Fibroblast of the aortic adventitia (primary cell): Measurements from ENCODE around the gene MAN2A2. TPM values are rescaled to one million over a fixed set of nuclear protein-coding genes. Genes with fewer than 3 reads are reported as not detected.
A peak's percentile ranks its signal among the peaks of the same experiment; 100 is the strongest.
"Not testable (repeated sequence)": the region's sequence is repeated elsewhere in the genome, so short reads cannot be mapped to it uniquely, and the experiment has no call there.

Experiments used
- DNase-seq: peaks from one replicate; pipeline ENCODE4 v3.0.0-alpha.2; 2010; ENCODE audit warnings: low read depth
- H3K4me3 ChIP-seq: 2 replicates; pipeline ENCODE4 v1.5.1; 2011; ENCODE audit warnings: low read depth, mild to moderate bottlenecking, control low read depth, low read length, moderate library complexity
- total RNA-seq: library from RNA; depleted of rRNA; stranded (reverse); fragments of >200 nt; gene quantifications from 2 replicates; pipeline ENCODE4 v1.2.3, GENCODE V29; 2012; ENCODE audit warnings: low replicate concordance
- TF ChIP-seq, protein P1 (sequence below): IDR thresholded peaks from 2 replicates; pipeline ENCODE4 v1.5.1; 2011; ENCODE audit warnings: mild to moderate bottlenecking, low read length, control low read depth, inconsistent platforms; ENCODE audit not compliant: insufficient read depth

Gene MAN2A2
- total RNA-seq, 1 donor = 11.0 TPM

DNA sequence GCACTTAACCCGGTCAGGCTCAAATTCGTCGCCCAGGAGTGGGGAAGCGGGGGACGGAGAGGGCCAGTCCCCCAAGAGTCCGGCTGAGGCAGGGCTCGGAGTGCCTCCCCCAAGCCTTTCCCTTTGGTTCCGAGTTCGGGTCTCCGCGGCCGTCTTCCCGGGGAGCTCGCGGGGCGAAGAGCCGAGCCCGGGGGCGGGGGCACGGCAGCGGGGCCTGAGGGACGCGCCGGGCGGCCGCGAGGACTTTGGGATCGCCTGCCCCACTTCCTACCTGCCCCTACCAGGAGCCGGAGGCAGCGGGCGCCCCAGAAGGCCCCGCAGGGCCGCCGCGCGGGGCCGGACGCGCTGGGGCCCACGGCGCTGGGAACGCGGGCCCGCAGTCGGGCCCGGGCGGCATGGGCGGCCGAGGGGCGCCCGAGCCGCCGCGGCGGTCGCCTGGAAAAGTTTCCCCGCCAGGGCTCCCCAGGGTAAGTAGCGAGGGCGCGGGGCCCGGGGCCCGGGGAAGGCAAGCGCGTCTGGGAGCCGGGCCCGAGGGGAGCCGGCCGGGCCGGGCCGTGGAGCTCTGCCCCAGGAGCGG lies 31.9 kb upstream of the MAN2A2 start:
- peak overlapping the region; percentile 80 for H3K4me3 ChIP-seq
- DNase-seq = no peak
- TF ChIP-seq, protein P1, sequence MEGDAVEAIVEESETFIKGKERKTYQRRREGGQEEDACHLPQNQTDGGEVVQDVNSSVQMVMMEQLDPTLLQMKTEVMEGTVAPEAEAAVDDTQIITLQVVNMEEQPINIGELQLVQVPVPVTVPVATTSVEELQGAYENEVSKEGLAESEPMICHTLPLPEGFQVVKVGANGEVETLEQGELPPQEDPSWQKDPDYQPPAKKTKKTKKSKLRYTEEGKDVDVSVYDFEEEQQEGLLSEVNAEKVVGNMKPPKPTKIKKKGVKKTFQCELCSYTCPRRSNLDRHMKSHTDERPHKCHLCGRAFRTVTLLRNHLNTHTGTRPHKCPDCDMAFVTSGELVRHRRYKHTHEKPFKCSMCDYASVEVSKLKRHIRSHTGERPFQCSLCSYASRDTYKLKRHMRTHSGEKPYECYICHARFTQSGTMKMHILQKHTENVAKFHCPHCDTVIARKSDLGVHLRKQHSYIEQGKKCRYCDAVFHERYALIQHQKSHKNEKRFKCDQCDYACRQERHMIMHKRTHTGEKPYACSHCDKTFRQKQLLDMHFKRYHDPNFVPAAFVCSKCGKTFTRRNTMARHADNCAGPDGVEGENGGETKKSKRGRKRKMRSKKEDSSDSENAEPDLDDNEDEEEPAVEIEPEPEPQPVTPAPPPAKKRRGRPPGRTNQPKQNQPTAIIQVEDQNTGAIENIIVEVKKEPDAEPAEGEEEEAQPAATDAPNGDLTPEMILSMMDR = no peak

GRCh38 chr15:90871716-90872485 lies 31.2 kb upstream of the MAN2A2 start:
- TF ChIP-seq, protein P1 = no peak
- DNase-seq = no peak
- peak overlapping the region; percentile 80 for H3K4me3 ChIP-seq

DNA sequence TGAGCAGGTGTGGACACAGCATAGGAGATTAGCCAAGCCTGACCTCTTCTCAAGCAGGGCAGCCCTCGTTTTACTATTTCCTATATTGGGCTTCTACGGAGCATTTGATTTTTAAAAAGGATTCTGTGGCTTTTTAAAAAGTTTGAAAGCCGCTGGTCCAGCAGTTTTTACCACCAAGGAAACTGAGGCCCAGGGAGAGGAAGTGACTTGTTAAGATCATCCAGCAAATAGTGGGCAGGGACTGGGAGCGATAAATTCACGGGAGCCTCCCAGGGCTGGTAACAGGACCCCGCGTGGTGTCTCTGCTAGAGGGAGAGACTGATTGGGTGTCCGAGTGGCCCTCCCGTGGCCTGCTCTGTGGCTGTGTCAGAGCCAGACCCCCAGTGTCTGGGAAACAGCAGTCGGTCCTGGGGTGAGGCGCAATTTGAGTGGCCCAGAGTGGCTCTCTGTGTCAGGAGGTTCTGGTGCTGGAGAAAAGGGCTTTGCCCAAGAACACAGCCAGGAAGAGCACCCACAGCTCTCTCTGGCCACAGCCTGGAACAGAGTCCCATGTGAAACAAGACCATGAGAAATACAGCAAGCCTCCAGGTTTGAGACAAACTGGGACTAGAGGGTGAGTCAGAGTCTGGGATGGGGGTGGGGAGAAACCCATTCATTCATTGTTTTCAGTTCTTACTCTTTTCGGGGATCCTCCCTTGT lies 30.5 kb upstream of the MAN2A2 start:
- TF ChIP-seq, protein P1 = no peak
- DNase-seq = peak; percentile 73
- H3K4me3 ChIP-seq = peak overlapping the region; percentile 80

DNA sequence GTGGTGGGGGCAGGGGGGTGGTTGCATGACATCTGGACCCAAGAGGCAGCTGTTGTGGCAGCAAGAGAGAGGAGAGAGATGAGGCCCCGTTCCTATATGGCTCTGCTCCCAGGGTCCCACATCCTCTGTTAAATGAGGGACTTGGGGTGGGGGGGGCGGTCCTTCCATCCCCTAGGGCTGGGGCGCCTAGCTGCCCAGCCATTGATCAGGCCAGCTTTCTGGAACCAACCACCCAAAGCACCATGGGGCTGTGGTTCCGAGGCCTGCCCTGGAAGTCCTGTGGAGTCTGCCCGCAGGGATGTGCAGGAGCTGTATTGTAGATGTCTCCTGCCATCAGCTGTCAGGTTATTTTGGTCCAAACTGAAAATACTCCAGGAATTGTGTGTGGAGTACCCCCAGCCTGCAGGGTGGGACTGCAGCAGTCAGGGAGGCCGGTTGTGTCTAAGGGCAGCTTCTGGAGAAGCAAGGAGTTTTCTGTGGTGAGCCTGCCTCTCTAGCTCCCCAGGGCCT lies 29.6 kb upstream of the MAN2A2 start:
- TF ChIP-seq, protein P1 = no peak
- H3K4me3 ChIP-seq = peak overlapping the region; percentile 80
- no peak for DNase-seq

DNA sequence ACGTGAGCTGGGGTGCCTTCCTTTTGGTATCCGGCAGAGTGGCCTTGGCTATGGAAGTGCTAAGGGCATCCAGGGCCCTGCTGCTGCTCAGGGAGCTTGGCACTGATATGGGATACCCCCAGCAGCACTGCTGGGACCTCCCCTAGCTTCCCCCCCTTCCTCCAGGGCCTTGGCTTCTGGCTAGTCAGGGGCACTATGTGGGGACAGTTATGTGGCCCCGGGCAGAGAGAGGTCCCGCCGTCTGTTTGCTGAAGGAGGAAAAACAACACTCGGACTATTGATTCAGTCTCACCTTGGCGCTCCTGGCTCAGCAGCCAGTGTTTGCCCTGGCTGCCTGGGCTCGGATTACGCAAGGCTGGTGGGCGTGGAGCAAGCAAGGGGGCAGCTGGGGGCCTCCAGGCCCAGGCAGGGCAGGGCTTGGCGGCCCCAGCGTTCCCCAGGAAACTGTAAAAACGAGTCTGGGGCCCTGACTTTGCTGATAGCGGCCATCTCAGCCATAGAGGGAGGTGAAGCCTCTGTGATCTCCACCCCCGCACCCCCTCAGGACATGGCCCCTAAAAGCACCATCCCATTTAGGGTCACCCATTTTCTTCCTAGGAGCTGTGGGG lies 29.0 kb upstream of the MAN2A2 start:
- TF ChIP-seq, protein P1 = no peak
- DNase-seq = no peak
- H3K4me3 ChIP-seq = peak overlapping the region; percentile 28

DNA sequence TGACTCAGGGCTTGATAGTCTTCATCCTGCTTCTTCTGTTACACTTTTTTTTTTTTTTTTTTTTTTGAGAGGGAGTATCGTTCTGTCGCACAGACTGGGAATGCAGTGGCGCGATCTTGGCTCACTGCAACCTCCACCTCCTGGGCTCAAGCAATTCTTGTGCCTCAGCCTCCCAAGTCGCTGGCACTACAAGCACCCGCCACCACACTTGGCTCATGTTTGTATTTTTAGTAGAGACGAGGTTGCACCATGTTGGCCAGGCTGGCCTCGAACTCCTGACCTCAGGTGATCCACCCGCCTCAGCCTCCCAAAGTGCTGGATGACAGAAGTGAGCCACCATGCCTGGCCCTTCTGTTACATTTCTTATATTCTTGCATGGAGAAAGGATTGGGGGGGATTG lies 28.1 kb upstream of the MAN2A2 start:
- DNase-seq = not testable (repeated sequence)

More for the DNA sequence above, 28.1 kb upstream of the MAN2A2 start:
- not testable (repeated sequence) for H3K4me3 ChIP-seq
